22Rv1 (cell line): ENCODE data around the gene COL7A1.

ENCODE experiments used
- ZFX ChIP-seq: fragments of 450-650 bp; IDR thresholded peaks from 2 replicates; pipeline ENCODE4 v1.6.1; 2017; ENCODE audit warnings: antibody characterized with exemption, borderline replicate concordance
- TF ChIP-seq, protein P1 (sequence below): fragments of 450-650 bp; IDR thresholded peaks from 2 replicates; pipeline ENCODE4 v1.5.1; 2017; ENCODE audit warnings: mild to moderate bottlenecking

DNA sequence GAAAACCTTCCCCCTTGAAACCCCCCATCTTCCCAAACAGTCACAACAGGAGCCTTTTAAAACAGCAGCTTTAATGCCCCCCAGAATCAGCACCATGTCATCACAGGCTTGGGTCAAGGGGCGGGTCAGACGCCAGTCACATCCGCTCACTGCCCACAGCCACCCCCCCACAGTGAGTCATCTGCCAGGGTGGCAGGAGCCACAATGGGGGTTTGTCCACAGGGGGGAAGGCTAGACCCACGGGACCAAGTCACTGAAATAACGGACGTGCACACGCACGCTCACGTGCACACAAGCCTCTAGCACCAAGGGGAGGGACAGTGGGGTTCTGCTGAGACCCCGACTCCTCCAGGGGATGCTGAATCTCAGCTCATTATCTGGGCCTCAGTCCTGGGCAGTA is 31.1 kb downstream of the COL7A1 start:
- TF ChIP-seq, protein P1, sequence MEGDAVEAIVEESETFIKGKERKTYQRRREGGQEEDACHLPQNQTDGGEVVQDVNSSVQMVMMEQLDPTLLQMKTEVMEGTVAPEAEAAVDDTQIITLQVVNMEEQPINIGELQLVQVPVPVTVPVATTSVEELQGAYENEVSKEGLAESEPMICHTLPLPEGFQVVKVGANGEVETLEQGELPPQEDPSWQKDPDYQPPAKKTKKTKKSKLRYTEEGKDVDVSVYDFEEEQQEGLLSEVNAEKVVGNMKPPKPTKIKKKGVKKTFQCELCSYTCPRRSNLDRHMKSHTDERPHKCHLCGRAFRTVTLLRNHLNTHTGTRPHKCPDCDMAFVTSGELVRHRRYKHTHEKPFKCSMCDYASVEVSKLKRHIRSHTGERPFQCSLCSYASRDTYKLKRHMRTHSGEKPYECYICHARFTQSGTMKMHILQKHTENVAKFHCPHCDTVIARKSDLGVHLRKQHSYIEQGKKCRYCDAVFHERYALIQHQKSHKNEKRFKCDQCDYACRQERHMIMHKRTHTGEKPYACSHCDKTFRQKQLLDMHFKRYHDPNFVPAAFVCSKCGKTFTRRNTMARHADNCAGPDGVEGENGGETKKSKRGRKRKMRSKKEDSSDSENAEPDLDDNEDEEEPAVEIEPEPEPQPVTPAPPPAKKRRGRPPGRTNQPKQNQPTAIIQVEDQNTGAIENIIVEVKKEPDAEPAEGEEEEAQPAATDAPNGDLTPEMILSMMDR, result no peak
- TF ChIP-seq ZFX, result no peak
